Upper lobe of left lung (tissue), 4 donors: ENCODE measurements around the gene CPVL.

ENCODE experiments used
- CTCF ChIP-seq, 6 experiments: fragments of 450-650 bp in 4 of 6; fragments of 200-600 bp in 2 of 6; sonication (generic) in 2 of 6; IDR thresholded peaks; one replicate each; pipeline ENCODE4 v1.5.1; 2016 to 2019; ENCODE audit warnings: antibody characterized with exemption in 6 of 6
- POLR2A ChIP-seq, 4 donors: fragments of 450-650 bp; IDR thresholded peaks; one replicate each; pipeline ENCODE4 v1.5.1; 2016 to 2017; ENCODE audit warnings: antibody characterized with exemption in 4 of 4, mild to moderate bottlenecking in 2 of 4
- POLR2AphosphoS5 ChIP-seq, 2 donors: sonication (generic); formaldehyde crosslinking; IDR thresholded peaks; one replicate each; pipeline ENCODE4 v1.5.1; 2017; ENCODE audit warnings: antibody characterized with exemption in 2 of 2

GRCh38 chr7:29109358-29109757 is 37.0 kb downstream of the CPVL start:
- TF ChIP-seq POLR2A (IDR thresholded peaks at IDR 0.05) (no peak), CTCF (IDR thresholded peaks at IDR 0.05) (no peak), POLR2AphosphoS5 (IDR thresholded peaks at IDR 0.05) (no peak)
